Measurements from ENCODE around the gene FBXL4.

DNA sequence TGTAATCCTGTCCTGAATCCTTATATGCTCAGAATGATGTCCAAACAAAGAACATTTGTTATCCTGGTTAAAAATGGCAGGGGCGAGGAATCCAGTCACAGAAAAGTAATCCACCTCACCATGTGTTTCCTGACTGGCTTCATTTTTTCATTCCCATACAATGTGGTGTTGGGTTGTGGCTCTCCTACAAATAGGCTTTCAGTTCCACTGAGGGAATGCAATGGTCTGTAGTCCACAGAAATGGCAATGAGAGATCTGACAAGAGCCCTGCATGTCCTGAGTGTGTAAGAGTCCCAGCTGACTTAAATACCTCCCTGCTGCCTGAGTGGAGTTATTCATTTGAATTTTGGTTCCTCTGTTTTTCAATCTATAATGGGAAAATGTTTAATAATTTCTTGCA lies 47.4 kb upstream of the FBXL4 start:
- no peak for TF ChIP-seq POLR2A (IDR thresholded peaks at IDR 0.05)
- TF ChIP-seq, protein P1, sequence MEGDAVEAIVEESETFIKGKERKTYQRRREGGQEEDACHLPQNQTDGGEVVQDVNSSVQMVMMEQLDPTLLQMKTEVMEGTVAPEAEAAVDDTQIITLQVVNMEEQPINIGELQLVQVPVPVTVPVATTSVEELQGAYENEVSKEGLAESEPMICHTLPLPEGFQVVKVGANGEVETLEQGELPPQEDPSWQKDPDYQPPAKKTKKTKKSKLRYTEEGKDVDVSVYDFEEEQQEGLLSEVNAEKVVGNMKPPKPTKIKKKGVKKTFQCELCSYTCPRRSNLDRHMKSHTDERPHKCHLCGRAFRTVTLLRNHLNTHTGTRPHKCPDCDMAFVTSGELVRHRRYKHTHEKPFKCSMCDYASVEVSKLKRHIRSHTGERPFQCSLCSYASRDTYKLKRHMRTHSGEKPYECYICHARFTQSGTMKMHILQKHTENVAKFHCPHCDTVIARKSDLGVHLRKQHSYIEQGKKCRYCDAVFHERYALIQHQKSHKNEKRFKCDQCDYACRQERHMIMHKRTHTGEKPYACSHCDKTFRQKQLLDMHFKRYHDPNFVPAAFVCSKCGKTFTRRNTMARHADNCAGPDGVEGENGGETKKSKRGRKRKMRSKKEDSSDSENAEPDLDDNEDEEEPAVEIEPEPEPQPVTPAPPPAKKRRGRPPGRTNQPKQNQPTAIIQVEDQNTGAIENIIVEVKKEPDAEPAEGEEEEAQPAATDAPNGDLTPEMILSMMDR (IDR thresholded peaks at IDR 0.05): no peak

Measured in testis (tissue), 2 donors.